Body of pancreas (tissue), 4 donors: Measurements from ENCODE around the gene ZMYM2.
"Not testable (repeated sequence)": the region's sequence is repeated elsewhere in the genome, so short reads cannot be mapped to it uniquely, and the experiment has no call there.

Experiments used
- POLR2A ChIP-seq, 3 donors: fragments of 450-650 bp; IDR thresholded peaks; one replicate each; pipeline ENCODE4 v1.6.1; 2016; ENCODE audit warnings: antibody characterized with exemption in 3 of 3, mild to moderate bottlenecking in 2 of 3
- TF ChIP-seq, protein P1 (sequence below), 7 experiments: fragments of 450-650 bp in 4 of 7; fragments of 200-600 bp in 3 of 7; sonication (generic) in 3 of 7; IDR thresholded peaks; one replicate each; pipeline ENCODE4 v1.5.1; 2016 to 2019; ENCODE audit warnings: antibody characterized with exemption in 7 of 7

DNA sequence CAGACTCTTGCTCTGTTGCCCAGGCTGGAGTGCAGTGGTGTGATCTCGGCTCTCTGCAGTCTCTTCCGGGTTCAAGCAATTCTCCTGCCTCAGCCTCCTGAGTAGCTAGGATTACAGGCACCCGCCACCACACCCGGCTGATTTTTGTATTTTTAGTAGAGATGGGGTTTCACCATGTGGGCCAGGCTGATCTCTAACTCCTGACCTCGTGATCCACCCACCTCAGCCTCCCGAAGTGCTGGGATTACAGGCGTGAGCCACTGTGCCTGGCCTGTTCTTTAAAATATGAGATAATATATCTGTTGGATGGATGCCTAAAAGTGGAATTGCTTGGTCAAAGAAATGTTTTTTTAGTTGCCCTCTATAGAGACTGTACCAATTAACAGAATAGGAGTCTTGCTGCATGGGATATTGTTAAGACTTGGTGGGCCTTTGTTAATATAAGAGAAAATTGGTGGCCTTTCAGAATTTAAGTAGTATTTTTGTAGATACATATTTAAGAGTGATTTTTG lies 16.0 kb downstream of the ZMYM2 start:
- TF ChIP-seq, protein P1, sequence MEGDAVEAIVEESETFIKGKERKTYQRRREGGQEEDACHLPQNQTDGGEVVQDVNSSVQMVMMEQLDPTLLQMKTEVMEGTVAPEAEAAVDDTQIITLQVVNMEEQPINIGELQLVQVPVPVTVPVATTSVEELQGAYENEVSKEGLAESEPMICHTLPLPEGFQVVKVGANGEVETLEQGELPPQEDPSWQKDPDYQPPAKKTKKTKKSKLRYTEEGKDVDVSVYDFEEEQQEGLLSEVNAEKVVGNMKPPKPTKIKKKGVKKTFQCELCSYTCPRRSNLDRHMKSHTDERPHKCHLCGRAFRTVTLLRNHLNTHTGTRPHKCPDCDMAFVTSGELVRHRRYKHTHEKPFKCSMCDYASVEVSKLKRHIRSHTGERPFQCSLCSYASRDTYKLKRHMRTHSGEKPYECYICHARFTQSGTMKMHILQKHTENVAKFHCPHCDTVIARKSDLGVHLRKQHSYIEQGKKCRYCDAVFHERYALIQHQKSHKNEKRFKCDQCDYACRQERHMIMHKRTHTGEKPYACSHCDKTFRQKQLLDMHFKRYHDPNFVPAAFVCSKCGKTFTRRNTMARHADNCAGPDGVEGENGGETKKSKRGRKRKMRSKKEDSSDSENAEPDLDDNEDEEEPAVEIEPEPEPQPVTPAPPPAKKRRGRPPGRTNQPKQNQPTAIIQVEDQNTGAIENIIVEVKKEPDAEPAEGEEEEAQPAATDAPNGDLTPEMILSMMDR (IDR thresholded peaks at IDR 0.05), result not testable (repeated sequence)
- TF ChIP-seq POLR2A (IDR thresholded peaks at IDR 0.05), result not testable (repeated sequence)
